Stimulated activated naive CD4-positive, alpha-beta T cell (primary cell): Measurements from ENCODE around the gene AKT1.
A peak's percentile ranks its signal among the peaks of the same experiment; 100 is the strongest.

Experiments used
- DNase-seq, 6 experiments: peaks; one replicate each; lab custom pipeline; 2025; lab: John Stamatoyannopoulos, UW

Gene AKT1

GRCh38 chr14:104772707-104773504, 22.6 kb downstream of the AKT1 start:
- DNase-seq = no peak

GRCh38 chr14:104771918-104772706, 23.4 kb downstream of the AKT1 start:
- DNase-seq = no peak

GRCh38 chr14:104771374-104771773, 24.2 kb downstream of the AKT1 start:
- no peak for DNase-seq

GRCh38 chr14:104770851-104771272, 24.7 kb downstream of the AKT1 start:
- no peak for DNase-seq

GRCh38 chr14:104770072-104770579, 25.4 kb downstream of the AKT1 start:
- no peak for DNase-seq

GRCh38 chr14:104769324-104770071, 26.1 kb downstream of the AKT1 start:
- DNase-seq = no peak

GRCh38 chr14:104768437-104769323, 26.9 kb downstream of the AKT1 start:
- peak; percentile 69 to 93 (median 86) for DNase-seq

- DNase-seq = no peak
Measured at GRCh38 chr14:104767634-104767918, 28.0 kb downstream of the AKT1 start.

GRCh38 chr14:104766863-104767633, 28.5 kb downstream of the AKT1 start:
- no peak for DNase-seq

GRCh38 chr14:104766256-104766862, 29.2 kb downstream of the AKT1 start:
- DNase-seq = no peak

- DNase-seq = no peak
Measured at GRCh38 chr14:104765517-104765916, 30.0 kb downstream of the AKT1 start.

- no peak for DNase-seq
Measured at GRCh38 chr14:104758981-104759969, 36.3 kb downstream of the AKT1 start.

GRCh38 chr14:104757681-104758392, 37.7 kb downstream of the AKT1 start:
- DNase-seq = no peak

GRCh38 chr14:104757238-104757585, 38.3 kb downstream of the AKT1 start:
- no peak for DNase-seq

GRCh38 chr14:104756477-104757237, 38.9 kb downstream of the AKT1 start:
- DNase-seq = no peak

GRCh38 chr14:104755621-104756020, 39.9 kb downstream of the AKT1 start:
- no peak for DNase-seq

- DNase-seq = no peak
Measured at GRCh38 chr14:104754213-104754851, 41.2 kb downstream of the AKT1 start.
